GM19324 (cell line): ENCODE measurements around the gene OR2B3.
"Not testable (repeated sequence)": the region's sequence is repeated elsewhere in the genome, so short reads cannot be mapped to it uniquely, and the experiment has no call there.

ENCODE experiments used
- ATAC-seq: cut with Tn5 transposase; IDR thresholded peaks from one replicate; pipeline ENCODE4 v1.9.1; 2021; ENCODE audit warnings: mild to moderate bottlenecking, moderate library complexity; ENCODE audit not compliant: unreplicated experiment, low FRiP score

Gene OR2B3, protein sequence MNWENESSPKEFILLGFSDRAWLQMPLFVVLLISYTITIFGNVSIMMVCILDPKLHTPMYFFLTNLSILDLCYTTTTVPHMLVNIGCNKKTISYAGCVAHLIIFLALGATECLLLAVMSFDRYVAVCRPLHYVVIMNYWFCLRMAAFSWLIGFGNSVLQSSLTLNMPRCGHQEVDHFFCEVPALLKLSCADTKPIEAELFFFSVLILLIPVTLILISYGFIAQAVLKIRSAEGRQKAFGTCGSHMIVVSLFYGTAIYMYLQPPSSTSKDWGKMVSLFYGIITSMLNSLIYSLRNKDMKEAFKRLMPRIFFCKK

GRCh38 chr6:29087213-29087612, at the start of gene OR2B3:
TSS of gene OR2B3 (minus strand) at chr6:29087313. CDS start at chr6:29087248, 65 bp downstream.
- no peak for ATAC-seq

GRCh38 chr6:29131691-29132090, 44.6 kb upstream of the OR2B3 start:
- ATAC-seq: no peak

GRCh38 chr6:29130644-29131043, 43.5 kb upstream of the OR2B3 start:
- no peak for ATAC-seq

- no peak for ATAC-seq
Observed at GRCh38 chr6:29129326-29130012, 42.4 kb upstream of the OR2B3 start.

GRCh38 chr6:29114964-29115363, 27.9 kb upstream of the OR2B3 start:
- not testable (repeated sequence) for ATAC-seq

GRCh38 chr6:29112135-29112534, 25.0 kb upstream of the OR2B3 start:
- no peak for ATAC-seq

DNA sequence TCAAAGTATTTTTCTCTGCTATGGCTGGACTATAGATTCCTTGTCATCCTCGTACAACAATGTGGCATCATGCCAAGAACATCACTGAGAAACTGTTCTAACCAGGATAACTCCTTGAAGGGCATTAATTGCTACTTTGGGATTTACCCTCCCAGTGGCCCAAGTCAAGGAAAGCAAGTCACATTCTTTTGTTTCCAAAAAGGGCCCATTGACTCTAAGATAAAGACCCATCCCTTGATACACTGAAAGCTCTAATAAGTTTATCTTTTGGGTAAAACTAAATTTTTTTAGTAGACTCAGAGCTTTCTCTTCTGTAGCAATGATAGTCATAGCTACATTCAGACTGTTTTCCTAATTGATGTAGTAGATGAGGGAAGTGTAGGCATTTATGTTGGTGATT, 20.6 kb upstream of the OR2B3 start, which contains the start of gene OR2J3:
TSS of gene OR2J3 (plus strand) at position 301 of the 400 bp plus-strand sequence. CDS start 3,833 bp downstream, outside the sequence.
- no peak for ATAC-seq

DNA sequence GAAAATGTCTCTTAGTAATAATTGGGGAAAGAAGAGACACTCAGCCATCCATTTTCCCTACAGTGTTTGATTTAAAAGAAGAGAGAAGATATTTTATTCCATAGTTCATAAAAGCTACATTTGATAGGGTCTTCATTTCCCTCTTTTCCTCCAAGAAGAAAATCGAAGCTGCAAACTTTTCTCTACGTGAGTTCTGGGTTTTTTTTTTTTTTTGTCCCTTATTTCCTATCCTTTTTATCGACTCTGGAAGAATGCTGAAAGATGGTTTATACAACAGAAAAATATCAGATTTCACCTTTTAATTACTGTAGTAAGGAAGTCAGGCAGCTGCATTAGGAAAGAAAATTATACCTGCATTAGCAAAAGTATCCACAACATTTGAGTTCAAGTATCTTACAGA, 12.1 kb upstream of the OR2B3 start, which contains the start of gene OR2J1:
TSS of gene OR2J1 (plus strand) at position 301 of the 400 bp plus-strand sequence. CDS start 1,453 bp downstream, outside the sequence.
- no peak for ATAC-seq

DNA sequence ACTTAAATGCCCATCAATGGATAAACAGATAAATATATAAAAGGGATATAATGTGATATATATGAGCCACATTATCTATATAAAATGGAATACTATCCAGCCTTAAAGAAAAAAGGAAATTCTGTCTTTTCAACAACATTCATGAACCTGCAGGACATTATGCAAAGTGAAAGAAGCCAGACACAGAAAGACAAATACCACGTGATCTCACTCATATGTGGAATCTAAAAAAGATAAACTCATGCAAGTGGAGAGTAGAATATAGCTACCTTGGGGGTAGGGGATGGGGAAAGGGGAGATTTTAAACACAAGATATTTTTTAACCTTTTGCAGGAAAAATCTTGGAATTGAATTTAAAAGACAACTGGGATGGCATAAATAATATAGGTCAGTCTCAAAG, 10.7 kb upstream of the OR2B3 start:
- no peak for ATAC-seq

- ATAC-seq: no peak
Observed at GRCh38 chr6:29092957-29093356, 5.8 kb upstream of the OR2B3 start.

DNA sequence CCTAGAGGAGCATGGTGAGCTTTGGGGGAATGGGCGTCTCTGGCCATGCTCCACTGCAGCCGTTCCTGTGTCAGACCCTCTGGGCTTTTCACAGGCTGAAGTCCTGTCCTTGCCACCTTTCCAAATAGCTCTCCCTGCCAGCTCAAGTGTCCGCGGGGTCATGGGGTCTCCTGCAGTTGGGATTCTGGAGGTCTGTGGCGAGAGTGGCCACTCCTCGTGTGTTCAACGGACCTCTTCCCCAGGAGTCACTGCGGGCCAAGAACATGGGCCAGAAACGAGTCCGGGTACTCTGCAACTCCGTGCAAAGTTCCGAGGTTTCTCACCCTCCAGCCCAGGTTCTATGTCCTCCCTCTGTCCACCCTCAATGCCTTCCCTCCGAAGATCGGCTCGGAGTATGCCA, 4.7 kb downstream of the OR2B3 start:
- ATAC-seq: no peak

DNA sequence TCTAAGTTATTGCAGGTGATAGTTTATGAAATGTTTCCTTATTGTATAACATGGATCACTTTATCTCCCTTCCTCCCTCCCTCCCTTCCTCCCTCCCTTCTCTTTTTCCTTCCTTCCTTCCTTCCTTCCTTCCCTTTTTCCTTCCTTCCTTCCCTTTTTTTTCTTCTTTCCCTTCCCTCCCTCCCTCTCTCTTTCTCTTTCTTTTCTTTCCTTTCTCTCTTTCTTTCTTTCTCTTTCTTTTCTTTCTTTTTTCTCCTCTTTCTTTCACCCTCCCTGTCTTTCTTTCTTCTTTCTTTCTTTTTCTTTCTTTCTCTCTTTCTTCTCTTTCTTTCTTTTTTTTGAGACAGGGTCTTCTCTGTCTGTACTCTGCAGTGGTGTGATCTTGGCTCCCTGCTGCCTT, 5.8 kb downstream of the OR2B3 start:
- no peak for ATAC-seq

DNA sequence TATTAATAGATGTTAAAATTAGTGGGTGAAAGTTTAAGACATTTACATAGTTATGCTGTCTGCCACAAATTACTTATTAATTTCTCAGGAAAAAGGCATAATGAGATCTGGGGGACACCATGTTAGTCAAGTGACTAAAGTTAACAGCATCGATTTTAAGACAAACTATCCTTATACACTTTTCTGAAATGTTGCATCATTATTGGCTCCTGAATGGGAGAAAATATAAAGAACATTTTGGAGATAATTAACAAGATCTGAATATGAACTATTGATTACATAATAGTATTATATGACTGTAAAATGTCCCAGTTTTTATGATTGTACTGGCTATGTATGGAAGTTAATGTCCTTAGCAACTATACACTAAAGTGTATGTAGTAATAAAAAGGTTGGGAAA, 7.9 kb downstream of the OR2B3 start:
- ATAC-seq: no peak

GRCh38 chr6:29071831-29072723, 15.0 kb downstream of the OR2B3 start:
- ATAC-seq: no peak

GRCh38 chr6:29051680-29052079, 35.4 kb downstream of the OR2B3 start:
- ATAC-seq: no peak

DNA sequence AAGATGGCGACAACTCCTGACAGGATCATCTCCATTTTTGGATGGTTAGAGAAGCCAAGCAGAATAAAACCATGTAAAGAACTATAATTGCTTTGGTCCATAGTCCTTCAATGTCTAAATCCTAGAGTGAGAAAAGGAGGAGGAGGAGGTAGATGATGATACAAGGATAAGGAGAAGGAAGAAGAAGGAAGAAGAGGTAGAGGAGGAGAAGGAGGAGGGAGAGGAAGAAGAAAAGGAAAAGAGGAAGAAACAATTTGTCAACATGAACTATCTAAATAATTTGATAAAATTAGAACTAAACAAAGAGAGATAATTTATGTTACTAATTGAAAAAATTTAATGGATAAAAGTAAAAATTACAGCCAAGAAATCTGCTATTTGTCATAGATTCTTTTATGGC, 42.0 kb downstream of the OR2B3 start, which contains the start of gene OR2W1:
TSS of gene OR2W1 (minus strand) at position 101 of the 400 bp plus-strand sequence. CDS start at position 101, 0 bp downstream.
- no peak for ATAC-seq
